Measurements from ENCODE around the gene TPM3.

DNA sequence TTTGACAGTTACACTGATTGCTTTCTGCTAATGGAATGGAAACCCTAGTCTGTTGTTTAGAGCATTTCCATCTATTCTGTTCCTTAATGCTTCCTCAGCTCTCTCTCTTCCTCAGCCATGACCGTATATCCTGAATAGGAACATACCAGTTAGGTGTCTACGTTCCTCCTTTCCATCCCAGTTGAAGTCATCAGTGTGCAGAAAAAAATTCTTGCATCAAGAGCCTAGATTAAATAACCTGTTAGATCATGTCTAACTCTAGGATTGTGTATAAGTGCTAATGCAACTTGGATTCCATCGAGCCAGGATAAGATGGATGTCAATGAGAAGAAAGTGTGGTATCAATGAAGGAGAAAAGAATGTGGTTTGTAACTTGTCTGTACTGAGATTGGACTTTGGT lies 47.6 kb upstream of the TPM3 start:
- TF ChIP-seq POLR2A (IDR thresholded peaks at IDR 0.05) (no peak), EP300 (IDR thresholded peaks at IDR 0.05) (no peak)
- TF ChIP-seq, protein P1, sequence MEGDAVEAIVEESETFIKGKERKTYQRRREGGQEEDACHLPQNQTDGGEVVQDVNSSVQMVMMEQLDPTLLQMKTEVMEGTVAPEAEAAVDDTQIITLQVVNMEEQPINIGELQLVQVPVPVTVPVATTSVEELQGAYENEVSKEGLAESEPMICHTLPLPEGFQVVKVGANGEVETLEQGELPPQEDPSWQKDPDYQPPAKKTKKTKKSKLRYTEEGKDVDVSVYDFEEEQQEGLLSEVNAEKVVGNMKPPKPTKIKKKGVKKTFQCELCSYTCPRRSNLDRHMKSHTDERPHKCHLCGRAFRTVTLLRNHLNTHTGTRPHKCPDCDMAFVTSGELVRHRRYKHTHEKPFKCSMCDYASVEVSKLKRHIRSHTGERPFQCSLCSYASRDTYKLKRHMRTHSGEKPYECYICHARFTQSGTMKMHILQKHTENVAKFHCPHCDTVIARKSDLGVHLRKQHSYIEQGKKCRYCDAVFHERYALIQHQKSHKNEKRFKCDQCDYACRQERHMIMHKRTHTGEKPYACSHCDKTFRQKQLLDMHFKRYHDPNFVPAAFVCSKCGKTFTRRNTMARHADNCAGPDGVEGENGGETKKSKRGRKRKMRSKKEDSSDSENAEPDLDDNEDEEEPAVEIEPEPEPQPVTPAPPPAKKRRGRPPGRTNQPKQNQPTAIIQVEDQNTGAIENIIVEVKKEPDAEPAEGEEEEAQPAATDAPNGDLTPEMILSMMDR (IDR thresholded peaks at IDR 0.05), result no peak

Measured in sigmoid colon (tissue), 4 donors.